GM12873 (cell line): ENCODE data around the gene GDPD5.

ENCODE experiments used
- TF ChIP-seq, protein P1 (sequence below): IDR thresholded peaks from 2 replicates; pipeline ENCODE4 v1.5.1; 2012; ENCODE audit warnings: low read depth, mild to moderate bottlenecking, moderate library complexity, low read length, control low read depth; ENCODE audit not compliant: insufficient read depth; ENCODE audit errors: missing control alignments

The GDPD5 gene

DNA sequence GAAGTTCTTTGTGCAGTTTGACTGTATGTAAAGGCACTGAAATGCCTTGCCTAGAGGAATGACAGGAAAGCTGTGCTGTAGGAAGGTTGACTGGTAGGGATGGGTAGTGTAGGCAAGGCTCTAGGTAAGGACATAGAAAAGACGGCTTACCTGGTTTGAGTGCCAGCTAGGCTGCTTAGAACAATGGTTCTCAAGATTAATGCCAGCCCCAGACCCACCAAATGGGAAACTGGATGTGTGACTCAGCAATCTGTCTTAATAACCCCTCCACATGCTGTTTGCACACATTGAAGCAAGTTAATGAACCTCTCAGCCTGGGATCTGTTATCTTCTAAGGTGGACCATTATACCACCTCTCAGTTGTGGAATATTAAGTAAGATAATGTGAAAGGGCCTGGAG, 122.7 kb downstream of the GDPD5 start:
- TF ChIP-seq, protein P1, sequence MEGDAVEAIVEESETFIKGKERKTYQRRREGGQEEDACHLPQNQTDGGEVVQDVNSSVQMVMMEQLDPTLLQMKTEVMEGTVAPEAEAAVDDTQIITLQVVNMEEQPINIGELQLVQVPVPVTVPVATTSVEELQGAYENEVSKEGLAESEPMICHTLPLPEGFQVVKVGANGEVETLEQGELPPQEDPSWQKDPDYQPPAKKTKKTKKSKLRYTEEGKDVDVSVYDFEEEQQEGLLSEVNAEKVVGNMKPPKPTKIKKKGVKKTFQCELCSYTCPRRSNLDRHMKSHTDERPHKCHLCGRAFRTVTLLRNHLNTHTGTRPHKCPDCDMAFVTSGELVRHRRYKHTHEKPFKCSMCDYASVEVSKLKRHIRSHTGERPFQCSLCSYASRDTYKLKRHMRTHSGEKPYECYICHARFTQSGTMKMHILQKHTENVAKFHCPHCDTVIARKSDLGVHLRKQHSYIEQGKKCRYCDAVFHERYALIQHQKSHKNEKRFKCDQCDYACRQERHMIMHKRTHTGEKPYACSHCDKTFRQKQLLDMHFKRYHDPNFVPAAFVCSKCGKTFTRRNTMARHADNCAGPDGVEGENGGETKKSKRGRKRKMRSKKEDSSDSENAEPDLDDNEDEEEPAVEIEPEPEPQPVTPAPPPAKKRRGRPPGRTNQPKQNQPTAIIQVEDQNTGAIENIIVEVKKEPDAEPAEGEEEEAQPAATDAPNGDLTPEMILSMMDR, result no peak

DNA sequence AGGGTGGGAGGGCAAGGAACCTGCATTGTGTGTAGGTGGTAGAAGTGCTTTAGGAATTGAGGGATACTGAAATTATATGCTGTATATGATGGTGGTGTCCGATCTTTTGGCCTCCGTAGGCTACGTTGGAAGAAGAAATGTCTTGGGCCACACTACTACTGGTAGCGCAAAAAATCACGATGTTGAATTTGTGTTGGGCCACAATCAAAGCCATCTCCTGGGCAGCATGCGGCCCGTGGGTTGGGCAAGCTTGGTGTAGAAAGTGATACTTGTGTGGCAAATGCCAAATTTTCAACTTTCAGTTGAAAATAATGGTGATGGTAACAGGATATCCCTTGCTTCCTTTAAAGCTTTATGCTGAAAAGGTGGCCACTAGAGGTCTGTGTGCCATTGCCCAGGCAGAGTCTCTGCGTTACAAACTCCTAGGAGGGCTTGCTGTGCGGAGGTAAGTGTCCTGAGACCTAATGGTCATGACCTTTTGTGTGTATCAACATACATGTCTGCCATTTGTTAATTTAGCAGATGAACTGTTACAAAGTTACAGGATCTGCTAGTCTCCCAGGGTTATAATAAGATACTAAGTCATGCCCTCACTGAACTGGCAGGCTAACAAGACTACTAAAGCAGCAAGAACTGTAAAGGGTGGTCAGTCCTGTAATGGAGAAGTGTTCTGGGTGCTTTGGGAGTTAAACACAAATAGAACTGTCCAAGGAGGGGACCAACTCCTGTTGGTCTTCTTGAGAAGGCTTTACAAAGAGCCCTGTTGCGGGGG, 123.6 kb downstream of the GDPD5 start:
- TF ChIP-seq, protein P1, result no peak

- TF ChIP-seq, protein P1, result no peak
Measured at GRCh38 chr11:75400146-75400865, 125.4 kb downstream of the GDPD5 start.

- TF ChIP-seq, protein P1, result peak; percentile 27
Measured at GRCh38 chr11:75399344-75400145, 126.2 kb downstream of the GDPD5 start, which contains the start of gene RPS3. TSS of gene RPS3 (plus strand) at chr11:75399518. CDS start at chr11:75399548, 30 bp downstream.

GRCh38 chr11:75398906-75399305, 126.8 kb downstream of the GDPD5 start:
- TF ChIP-seq, protein P1, result no peak

DNA sequence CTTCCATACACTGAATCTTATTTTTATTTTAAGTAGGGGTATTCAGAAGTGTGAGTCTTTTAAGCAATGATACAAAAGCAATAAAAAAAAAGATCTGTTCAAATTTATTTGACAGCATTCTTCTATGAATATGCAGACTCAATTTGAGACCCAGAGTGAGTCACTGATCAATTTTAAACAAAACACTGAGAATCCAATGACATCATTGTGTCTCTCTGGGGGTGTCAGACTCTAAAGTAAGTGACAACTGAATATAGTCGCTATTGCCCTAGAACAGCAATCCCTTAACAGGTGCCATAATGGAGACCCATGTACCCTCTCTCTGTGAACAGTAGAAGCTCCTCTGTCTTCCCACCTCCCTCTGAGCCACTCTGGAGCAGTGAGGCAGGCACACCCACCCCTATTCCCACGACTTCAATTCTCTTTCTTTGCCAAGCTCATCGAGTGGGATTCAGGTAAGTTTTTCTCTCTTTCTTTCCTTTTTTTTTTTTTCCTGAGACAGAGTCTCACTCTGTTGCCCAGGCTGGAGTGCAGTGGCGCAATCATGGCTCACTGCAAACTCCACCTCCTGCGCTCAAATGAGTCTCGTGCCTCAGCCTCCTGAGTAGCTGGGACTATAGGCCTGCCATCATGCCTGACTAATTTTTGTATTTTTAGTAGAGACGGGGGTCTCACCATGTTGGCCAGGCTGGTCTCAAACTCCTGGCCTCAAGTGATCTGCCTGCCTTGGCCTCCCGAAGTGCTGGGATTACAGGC, 131.5 kb downstream of the GDPD5 start:
- TF ChIP-seq, protein P1, result no peak

GRCh38 chr11:75389925-75390324, 135.8 kb downstream of the GDPD5 start:
- TF ChIP-seq, protein P1, result no peak
